C4-2B (cell line): ENCODE results near the gene NDUFV2.

Source experiments
- H3K27ac ChIP-seq: fragments of 450-650 bp; 2 replicates; pipeline ENCODE4 v1.5.1; 2017
- ZFX ChIP-seq: fragments of 450-650 bp; IDR thresholded peaks from 2 replicates; pipeline ENCODE4 v1.6.1; 2017
- TF ChIP-seq, protein P1 (sequence below): fragments of 450-650 bp; conservative IDR thresholded peaks from 2 replicates; pipeline ENCODE4 v1.5.1; 2017; ENCODE audit warnings: mild to moderate bottlenecking

NDUFV2 gene

GRCh38 chr18:9102508-9103375, at the start of gene NDUFV2:
Gene NDUFV2 (plus strand): TSS chr18:9102699. CDS start chr18:9102744, 45 bp downstream.
- H3K27ac ChIP-seq, result peak within 1 kb of the TSS; percentile 98
- peak; percentile 99 for TF ChIP-seq ZFX
- TF ChIP-seq, protein P1, sequence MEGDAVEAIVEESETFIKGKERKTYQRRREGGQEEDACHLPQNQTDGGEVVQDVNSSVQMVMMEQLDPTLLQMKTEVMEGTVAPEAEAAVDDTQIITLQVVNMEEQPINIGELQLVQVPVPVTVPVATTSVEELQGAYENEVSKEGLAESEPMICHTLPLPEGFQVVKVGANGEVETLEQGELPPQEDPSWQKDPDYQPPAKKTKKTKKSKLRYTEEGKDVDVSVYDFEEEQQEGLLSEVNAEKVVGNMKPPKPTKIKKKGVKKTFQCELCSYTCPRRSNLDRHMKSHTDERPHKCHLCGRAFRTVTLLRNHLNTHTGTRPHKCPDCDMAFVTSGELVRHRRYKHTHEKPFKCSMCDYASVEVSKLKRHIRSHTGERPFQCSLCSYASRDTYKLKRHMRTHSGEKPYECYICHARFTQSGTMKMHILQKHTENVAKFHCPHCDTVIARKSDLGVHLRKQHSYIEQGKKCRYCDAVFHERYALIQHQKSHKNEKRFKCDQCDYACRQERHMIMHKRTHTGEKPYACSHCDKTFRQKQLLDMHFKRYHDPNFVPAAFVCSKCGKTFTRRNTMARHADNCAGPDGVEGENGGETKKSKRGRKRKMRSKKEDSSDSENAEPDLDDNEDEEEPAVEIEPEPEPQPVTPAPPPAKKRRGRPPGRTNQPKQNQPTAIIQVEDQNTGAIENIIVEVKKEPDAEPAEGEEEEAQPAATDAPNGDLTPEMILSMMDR, result no peak

- TF ChIP-seq, protein P1, result no peak
- TF ChIP-seq ZFX, result no peak
- no peak overlapping the region for H3K27ac ChIP-seq
These were observed 48.7 kb upstream of the NDUFV2 start for GRCh38 chr18:9053814-9054213.

GRCh38 chr18:9055185-9055584, 47.3 kb upstream of the NDUFV2 start:
- no peak overlapping the region for H3K27ac ChIP-seq
- no peak for TF ChIP-seq ZFX
- TF ChIP-seq, protein P1, result peak; percentile 69

DNA sequence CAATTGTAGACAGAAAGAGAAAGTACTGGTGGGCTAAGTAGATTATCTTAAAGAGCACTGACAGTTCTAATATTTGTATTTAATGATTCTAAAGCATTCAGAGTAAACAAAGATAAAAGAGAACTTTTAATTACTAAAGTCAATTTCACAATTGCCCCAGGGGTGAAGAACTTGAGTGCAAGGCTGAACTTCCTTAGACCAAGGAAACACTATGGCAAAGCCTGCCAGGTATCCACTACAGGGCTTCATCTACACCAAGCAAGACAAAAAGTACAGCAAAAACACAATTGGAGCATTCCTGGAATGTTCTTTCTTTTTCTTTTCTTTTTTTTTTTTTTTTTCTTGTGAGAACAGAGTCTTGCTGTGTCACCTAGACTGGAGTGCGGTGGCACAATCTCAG, 46.9 kb upstream of the NDUFV2 start:
- TF ChIP-seq, protein P1, result no peak
- TF ChIP-seq ZFX, result no peak
- H3K27ac ChIP-seq, result no peak overlapping the region

DNA sequence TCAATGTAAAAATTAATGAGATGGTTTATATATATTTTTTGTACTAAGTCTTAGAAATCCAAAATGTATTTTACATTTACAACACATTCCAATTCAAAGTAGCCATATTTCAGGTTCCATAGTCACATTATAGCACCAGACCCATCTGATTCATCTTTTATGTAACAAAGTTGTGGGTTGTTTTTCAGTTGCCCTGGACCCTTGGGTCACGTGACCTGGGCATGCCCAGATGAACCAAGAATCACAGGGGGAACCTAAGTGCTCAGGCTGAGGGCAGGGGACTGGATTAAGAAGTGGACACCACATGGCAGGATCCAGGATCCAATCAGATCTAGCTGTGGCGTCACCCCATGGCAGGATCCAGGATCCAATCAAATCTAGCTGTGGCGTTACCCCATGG, 44.9 kb upstream of the NDUFV2 start:
- H3K27ac ChIP-seq, result no peak overlapping the region
- TF ChIP-seq ZFX, result no peak
- TF ChIP-seq, protein P1, result no peak

DNA sequence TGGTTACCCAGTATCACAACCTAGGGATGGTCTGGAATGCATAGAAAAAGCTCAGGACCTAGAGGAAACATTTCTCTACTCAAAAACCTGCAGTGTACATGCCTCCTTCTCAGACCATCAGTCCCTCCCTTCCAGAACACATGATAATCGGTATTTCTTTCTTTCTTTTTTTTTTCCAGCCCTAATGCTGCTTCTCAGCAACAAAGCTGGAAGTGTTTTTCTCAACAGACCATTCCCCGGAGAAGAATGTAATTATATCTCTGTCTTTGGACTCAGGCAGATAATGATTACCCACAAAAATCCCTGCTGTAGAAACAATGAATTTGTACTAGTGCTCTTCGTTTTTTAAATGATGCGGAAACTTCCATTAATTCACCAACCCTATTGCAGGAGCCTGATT, 44.1 kb upstream of the NDUFV2 start:
- no peak for TF ChIP-seq ZFX
- TF ChIP-seq, protein P1, result no peak
- no peak overlapping the region for H3K27ac ChIP-seq

- TF ChIP-seq ZFX, result no peak
- TF ChIP-seq, protein P1, result no peak
- H3K27ac ChIP-seq, result no peak overlapping the region
These were observed 40.1 kb upstream of the NDUFV2 start for GRCh38 chr18:9062418-9062751.
